Thymus (tissue), 11 donors: ENCODE measurements around the gene ST3GAL3. TPM values are rescaled to one million over a fixed set of nuclear protein-coding genes. Genes with fewer than 3 reads are reported as not detected.

ENCODE experiments used
- DNase-seq, 9 donors: peaks; one replicate each; pipeline ENCODE4 v3.0.0-alpha.2; 2013; ENCODE audit warnings: low spot score in 9 of 9, low read depth in 6 of 9, missing footprints in 1 of 9
- H3K27ac ChIP-seq, 2 donors: one replicate each; pipeline ENCODE4 v1.5.1; 2013; ENCODE audit warnings: control low read depth in 1 of 2, low read depth in 1 of 2, low read length in 1 of 2, mild to moderate bottlenecking in 1 of 2, moderate library complexity in 1 of 2
- H3K27me3 ChIP-seq, 2 donors: one replicate each; pipeline ENCODE4 v1.5.1; 2013; ENCODE audit warnings: low read length in 1 of 2; ENCODE audit not compliant: control insufficient read depth in 2 of 2, insufficient read depth in 1 of 2
- H3K36me3 ChIP-seq, 2 donors: one replicate each; pipeline ENCODE4 v1.5.1; 2013; ENCODE audit warnings: low read length in 1 of 2, mild to moderate bottlenecking in 1 of 2, moderate library complexity in 1 of 2; ENCODE audit not compliant: control insufficient read depth in 2 of 2, insufficient read depth in 2 of 2
- H3K4me1 ChIP-seq, 2 donors: one replicate each; pipeline ENCODE4 v1.5.1; 2013; ENCODE audit warnings: low read length in 2 of 2; ENCODE audit not compliant: control insufficient read depth in 2 of 2, insufficient read depth in 2 of 2
- H3K4me3 ChIP-seq, 2 donors: one replicate each; pipeline ENCODE4 v1.5.1; 2013; ENCODE audit warnings: low read length in 2 of 2, control low read depth in 1 of 2, mild to moderate bottlenecking in 1 of 2
- H3K9me3 ChIP-seq, 2 donors: one replicate each; pipeline ENCODE4 v1.5.1; 2013; ENCODE audit warnings: low read length in 1 of 2, mild to moderate bottlenecking in 1 of 2; ENCODE audit not compliant: control insufficient read depth in 2 of 2, insufficient read depth in 1 of 2
- WGBS: extraction: QIAGEN DNeasy Blood & Tissue Kit; methylation state at CpG from one replicate; pipeline ENCODE4 v1.1.7; 2013; 5-methylcytosine and 5-hydroxymethylcytosine counted together
- polyA plus RNA-seq: library from polyadenylated mRNA; stranded (reverse); fragments of 200-250 nt; gene quantifications from one replicate; pipeline ENCODE4 v1.2.3, GENCODE V29; 2013
- total RNA-seq: library from RNA; stranded (reverse); fragments of 120-200 nt; gene quantifications from one replicate; pipeline ENCODE4 v1.2.4, GENCODE V29; 2013
- donor health status: healthy.

Gene ST3GAL3
- total and polyA plus RNA-seq, 2 donors: 5.4 to 10.1 TPM

- peaks cover 4 to 6% of the 10 kb centered on the region in 2 donors for H3K36me3 ChIP-seq
- no peaks in the 10 kb centered on the region for H3K27me3 ChIP-seq
- H3K4me3 ChIP-seq: no peak overlapping the region
- H3K27ac ChIP-seq: no peak overlapping the region
- 98% methylated on average over 4 of the region's 4 CpGs for WGBS
- DNase-seq: no peak
- peaks cover 0 to 5% of the 10 kb centered on the region in 2 donors for H3K9me3 ChIP-seq
- H3K4me1 ChIP-seq: peaks cover 11 to 16% of the 10 kb centered on the region in 2 donors
Measured at GRCh38 chr1:43951021-43951985, 244.0 kb downstream of the ST3GAL3 start.

- Histone ChIP-seq H3K4me3 (no peak overlapping the region), H3K27ac (no peak overlapping the region), H3K36me3 (peaks cover 11 to 15% of the 10 kb centered on the region in 2 donors), H3K27me3 (no peaks in the 10 kb centered on the region), H3K4me1 (peaks cover 5 to 8% of the 10 kb centered on the region in 2 donors), H3K9me3 (no peaks in the 10 kb centered on the region)
- no peak for DNase-seq
- 96% methylated on average over 8 of the region's 8 CpGs for whole genome bisulfite sequencing
Measured at GRCh38 chr1:43952731-43953346, 245.5 kb downstream of the ST3GAL3 start.

- Histone ChIP-seq H3K9me3 (no peaks in the 10 kb centered on the region), H3K36me3 (peaks cover 13 to 17% of the 10 kb centered on the region in 2 donors), H3K4me3 (no peak overlapping the region), H3K27me3 (no peaks in the 10 kb centered on the region), H3K27ac (no peak overlapping the region), H3K4me1 (peaks cover 0 to 4% of the 10 kb centered on the region in 2 donors)
- DNase-seq: no peak
- 95% methylated on average over 3 of the region's 3 CpGs for WGBS
Measured at GRCh38 chr1:43953361-43953760, 246.0 kb downstream of the ST3GAL3 start.

GRCh38 chr1:43954036-43954435 is 246.7 kb downstream of the ST3GAL3 start:
- no peak for DNase-seq
- Histone ChIP-seq H3K4me1 (no peaks in the 10 kb centered on the region), H3K9me3 (no peaks in the 10 kb centered on the region), H3K4me3 (no peak overlapping the region), H3K27me3 (no peaks in the 10 kb centered on the region), H3K27ac (no peak overlapping the region), H3K36me3 (peaks cover 19 to 24% of the 10 kb centered on the region in 2 donors)
- WGBS: 96% methylated on average over 5 of the region's 5 CpGs

- no peaks in the 10 kb centered on the region for H3K27me3 ChIP-seq
- H3K4me1 ChIP-seq: no peaks in the 10 kb centered on the region
- H3K4me3 ChIP-seq: no peak overlapping the region
- H3K9me3 ChIP-seq: no peaks in the 10 kb centered on the region
- 99% methylated on average over 8 of the region's 8 CpGs for WGBS
- no peak overlapping the region for H3K27ac ChIP-seq
- DNase-seq: no peak
- H3K36me3 ChIP-seq: peaks cover 21 to 28% of the 10 kb centered on the region in 2 donors
Measured at GRCh38 chr1:43956234-43956633, 248.9 kb downstream of the ST3GAL3 start.

- H3K9me3 ChIP-seq: no peaks in the 10 kb centered on the region
- 94% methylated on average over 7 of the region's 7 CpGs for WGBS
Measured at GRCh38 chr1:43957407-43958040, 250.2 kb downstream of the ST3GAL3 start.

GRCh38 chr1:43958351-43959255 is 251.3 kb downstream of the ST3GAL3 start:
- Histone ChIP-seq H3K36me3 (peaks cover 25 to 28% of the 10 kb centered on the region in 2 donors), H3K27ac (no peak overlapping the region), H3K9me3 (no peaks in the 10 kb centered on the region), H3K27me3 (no peaks in the 10 kb centered on the region), H3K4me1 (no peaks in the 10 kb centered on the region), H3K4me3 (no peak overlapping the region)
- no peak for DNase-seq
- WGBS: 97% methylated on average over 9 of the region's 9 CpGs

More at GRCh38 chr1:43957407-43958040, 250.2 kb downstream of the ST3GAL3 start:
- Histone ChIP-seq H3K27me3 (no peaks in the 10 kb centered on the region), H3K4me1 (no peaks in the 10 kb centered on the region), H3K27ac (no peak overlapping the region), H3K4me3 (no peak overlapping the region), H3K36me3 (peaks cover 20 to 28% of the 10 kb centered on the region in 2 donors)
- no peak for DNase-seq

- Histone ChIP-seq H3K4me1 (no peaks in the 10 kb centered on the region), H3K27me3 (no peaks in the 10 kb centered on the region), H3K9me3 (no peaks in the 10 kb centered on the region), H3K4me3 (no peak overlapping the region), H3K36me3 (peaks cover 27 to 28% of the 10 kb centered on the region in 2 donors), H3K27ac (no peak overlapping the region)
- no peak for DNase-seq
- WGBS: 97% methylated on average over 8 of the region's 8 CpGs
Measured at GRCh38 chr1:43960798-43961197, 253.5 kb downstream of the ST3GAL3 start.
